Colonic mucosa (tissue), 4 donors: ENCODE data around the gene SFXN1. TPM values are rescaled to one million over a fixed set of nuclear protein-coding genes. Genes with fewer than 3 reads are reported as not detected.
"Not testable (repeated sequence)": the region's sequence is repeated elsewhere in the genome, so short reads cannot be mapped to it uniquely, and the experiment has no call there.

Experiments
- DNase-seq: peaks from one replicate; pipeline ENCODE4 v3.0.0-alpha.2; 2020
- H3K27ac ChIP-seq: fragments of 200-600 bp; one replicate; pipeline ENCODE4 v1.8.0; 2021
- H3K27me3 ChIP-seq: fragments of 200-600 bp; one replicate; pipeline ENCODE4 v1.8.0; 2021
- H3K36me3 ChIP-seq: fragments of 200-600 bp; one replicate; pipeline ENCODE4 v1.8.0; 2021
- H3K4me1 ChIP-seq: fragments of 200-600 bp; one replicate; pipeline ENCODE4 v1.8.0; 2021; ENCODE audit warnings: mild to moderate bottlenecking
- H3K4me3 ChIP-seq: fragments of 200-600 bp; one replicate; pipeline ENCODE4 v1.8.0; 2021
- H3K9ac ChIP-seq, 2 donors: one replicate each; pipeline ENCODE4 v1.7.0; 2013; ENCODE audit warnings: control low read depth in 2 of 2, low read depth in 2 of 2, low read length in 2 of 2
- H3K9me3 ChIP-seq: fragments of 200-600 bp; one replicate; pipeline ENCODE4 v1.8.0; 2021
- CTCF ChIP-seq: fragments of 200-600 bp; IDR thresholded peaks from one replicate; pipeline ENCODE4 v1.8.0; 2022; ENCODE audit warnings: antibody characterized with exemption, mild to moderate bottlenecking
- intact Hi-C: fragments of 100-400 bp; cut with DNase I; formaldehyde crosslinking; loops from one replicate; pipeline ENCODE4 v1.14.1; 2022
- total RNA-seq, 2 donors: library from RNA; stranded (reverse); fragmentation: NEBNext Ultra II Directional in 1 of 2; extraction: Animal tissue kit (Norgen Biotek cat#: 25700) in 1 of 2; gene quantifications; one replicate each; pipeline ENCODE4 v1.2.1, GENCODE V29; 2021
- donor health status: healthy.
- donor health status: DM: no; HTN: no; CAD: no.
- donor health status: DM: no; HTN: no; CAD: no.

The SFXN1 gene
- total RNA-seq, 2 donors from 2014 or later: 71.9 to 95.7 TPM

- no peaks in the 10 kb centered on the region for H3K9me3 ChIP-seq
- H3K9ac ChIP-seq: no peak within 1 kb of the TSS
- DNase-seq: peak; percentile 42
- intact Hi-C loops: loop anchor here (2.0 kb wide), 1 partner anchor 493 kb away; no protein-coding TSS in a partner anchor
- no peaks in the 10 kb centered on the region for H3K4me1 ChIP-seq
- peaks cover 23% of the 10 kb centered on the region for H3K27me3 ChIP-seq
- no peak within 1 kb of the TSS for H3K27ac ChIP-seq
- H3K4me3 ChIP-seq: peak within 1 kb of the TSS; percentile 22
- H3K36me3 ChIP-seq: no peaks in the 10 kb centered on the region
- TF ChIP-seq CTCF: peak; percentile 73
Measured at GRCh38 chr5:175444060-175444904, 34.1 kb upstream of the SFXN1 start, which contains the start of gene DRD1. Gene DRD1, minus strand, starts transcription at chr5:175444182. Its CDS starts 1,083 bp downstream, at chr5:175443099.

GRCh38 chr5:175444905-175445456 is 33.4 kb upstream of the SFXN1 start:
- Histone ChIP-seq H3K9ac (no peak overlapping the region), H3K4me1 (no peaks in the 10 kb centered on the region), H3K36me3 (no peaks in the 10 kb centered on the region), H3K27me3 (peaks cover 23% of the 10 kb centered on the region), H3K27ac (no peak overlapping the region), H3K9me3 (no peaks in the 10 kb centered on the region), H3K4me3 (no peak overlapping the region)
- intact Hi-C loops: loop anchor here (2.0 kb wide), 1 partner anchor 494 kb away; no protein-coding TSS in a partner anchor
- no peak for DNase-seq
- peak; percentile 3 for TF ChIP-seq CTCF

- H3K9ac ChIP-seq, H3K9me3 ChIP-seq, intact Hi-C loops, DNase-seq, H3K36me3 ChIP-seq, H3K4me3 ChIP-seq, H3K4me1 ChIP-seq, H3K27ac ChIP-seq: not testable (repeated sequence)
- H3K27me3 ChIP-seq: peaks cover 23% of the 10 kb centered on the region
Measured at GRCh38 chr5:175446378-175446777, 32.0 kb upstream of the SFXN1 start.

- no peak for TF ChIP-seq CTCF
- no peak overlapping the region for H3K27ac ChIP-seq
- no peak overlapping the region for H3K4me3 ChIP-seq
- intact Hi-C loops: no loop called here
- H3K9ac ChIP-seq: no peak overlapping the region
- H3K9me3 ChIP-seq: no peaks in the 10 kb centered on the region
- no peaks in the 10 kb centered on the region for H3K36me3 ChIP-seq
- peaks cover 23% of the 10 kb centered on the region for H3K27me3 ChIP-seq
- no peaks in the 10 kb centered on the region for H3K4me1 ChIP-seq
- no peak for DNase-seq
Measured at GRCh38 chr5:175447571-175447970, 30.8 kb upstream of the SFXN1 start.

GRCh38 chr5:175448276-175448675 is 30.1 kb upstream of the SFXN1 start:
- H3K9me3 ChIP-seq: no peaks in the 10 kb centered on the region
- H3K4me1 ChIP-seq: no peaks in the 10 kb centered on the region
- no peak for DNase-seq
- TF ChIP-seq CTCF: no peak
- intact Hi-C loops: no loop called here
- no peaks in the 10 kb centered on the region for H3K36me3 ChIP-seq
- peaks cover 23% of the 10 kb centered on the region for H3K27me3 ChIP-seq
- H3K9ac ChIP-seq: no peak overlapping the region
- no peak overlapping the region for H3K27ac ChIP-seq
- H3K4me3 ChIP-seq: no peak overlapping the region

GRCh38 chr5:175452166-175452565 is 26.2 kb upstream of the SFXN1 start:
- Histone ChIP-seq H3K36me3 (no peaks in the 10 kb centered on the region), H3K27ac (no peak overlapping the region), H3K4me3 (no peak overlapping the region), H3K4me1 (no peaks in the 10 kb centered on the region), H3K27me3 (no peaks in the 10 kb centered on the region), H3K9me3 (no peaks in the 10 kb centered on the region), H3K9ac (no peak overlapping the region)
- DNase-seq: no peak
- no peak for TF ChIP-seq CTCF
- intact Hi-C loops: no loop called here

- H3K9ac ChIP-seq, H3K27me3 ChIP-seq, DNase-seq, H3K27ac ChIP-seq, intact Hi-C loops, H3K9me3 ChIP-seq, H3K36me3 ChIP-seq, H3K4me1 ChIP-seq, H3K4me3 ChIP-seq: not testable (repeated sequence)
Measured at GRCh38 chr5:175454338-175454737, 24.0 kb upstream of the SFXN1 start.
